Suprapubic skin (tissue), 4 donors: ENCODE data around the gene SRP9. TPM values are rescaled to one million over a fixed set of nuclear protein-coding genes. Genes with fewer than 3 reads are reported as not detected.
"Not testable (repeated sequence)": the region's sequence is repeated elsewhere in the genome, so short reads cannot be mapped to it uniquely, and the experiment has no call there.

Source experiments
- DNase-seq, 2 donors: peaks; one replicate each; pipeline ENCODE4 v3.0.0-alpha.2; 2019; ENCODE audit warnings: low spot score in 2 of 2
- H3K27ac ChIP-seq: fragments of 200-600 bp; sonication (generic); one replicate; pipeline ENCODE4 v1.5.1; 2019
- H3K27me3 ChIP-seq: fragments of 200-600 bp; sonication (generic); one replicate; pipeline ENCODE4 v1.5.1; 2019
- H3K36me3 ChIP-seq: fragments of 200-600 bp; sonication (generic); one replicate; pipeline ENCODE4 v1.5.1; 2019
- H3K4me1 ChIP-seq: fragments of 200-600 bp; sonication (generic); one replicate; pipeline ENCODE4 v1.5.1; 2019
- H3K4me3 ChIP-seq: fragments of 200-600 bp; sonication (generic); one replicate; pipeline ENCODE4 v1.5.1; 2019; ENCODE audit warnings: mild to moderate bottlenecking
- H3K9me3 ChIP-seq: fragments of 200-600 bp; sonication (generic); one replicate; pipeline ENCODE4 v1.5.1; 2019
- EP300 ChIP-seq: sonication (generic); formaldehyde crosslinking; IDR thresholded peaks from one replicate; pipeline ENCODE4 v1.6.1; 2017; ENCODE audit warnings: antibody characterized with exemption
- POLR2A ChIP-seq, 2 donors: fragments of 450-650 bp; IDR thresholded peaks; one replicate each; pipeline ENCODE4 v1.6.1; 2017; ENCODE audit warnings: antibody characterized with exemption in 2 of 2, mild to moderate bottlenecking in 2 of 2, moderate library complexity in 2 of 2
- POLR2AphosphoS5 ChIP-seq, 3 donors: sonication (generic); formaldehyde crosslinking; IDR thresholded peaks; one replicate each; pipeline ENCODE4 v1.6.1; 2017; ENCODE audit warnings: antibody characterized with exemption in 3 of 3
- WGBS: methylation state at CpG from one replicate; pipeline ENCODE4 v1.1.5; 2018; 5-methylcytosine and 5-hydroxymethylcytosine counted together
- total RNA-seq, 4 donors: library from RNA; depleted of rRNA; stranded (reverse); fragments of >200 nt; gene quantifications; one replicate each; pipeline ENCODE4 v1.1.0, GENCODE V29; 2016
- TF ChIP-seq, protein P1 (sequence below), 2 donors: fragments of 200-600 bp in 1 of 2; fragments of 450-650 bp in 1 of 2; sonication (generic) in 1 of 2; IDR thresholded peaks; one replicate each; pipeline ENCODE4 v1.5.1; 2016 to 2019; ENCODE audit warnings: antibody characterized with exemption in 2 of 2, mild to moderate bottlenecking in 1 of 2, moderate library complexity in 1 of 2

Gene SRP9
- total RNA-seq, 4 donors from 2014 or later: 139 to 162 (median 144) TPM

DNA sequence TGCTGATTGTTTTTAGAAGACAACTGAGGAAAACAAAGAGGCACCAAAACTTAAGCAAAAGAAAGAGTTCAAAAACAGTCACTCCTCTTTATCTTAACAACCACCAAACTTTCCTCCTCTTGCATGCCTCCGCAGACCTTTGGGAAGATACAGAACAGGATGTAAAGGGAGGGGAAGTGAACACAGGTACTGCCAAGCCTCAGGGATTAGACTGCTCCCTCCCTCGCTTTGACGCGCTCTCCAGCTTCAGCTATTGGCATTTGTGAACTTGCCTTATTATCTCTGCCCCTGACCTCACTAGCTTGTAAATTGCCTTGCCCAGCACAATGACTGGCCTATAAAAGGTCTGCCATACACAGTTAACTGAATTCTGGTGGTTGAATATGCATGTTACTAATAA lies 4.8 kb upstream of the SRP9 start:
- WGBS: 40% methylated on average over 4 of the region's 4 CpGs
- H3K4me1 ChIP-seq: peaks cover 52% of the 10 kb centered on the region
- H3K4me3 ChIP-seq: no peak overlapping the region

DNA sequence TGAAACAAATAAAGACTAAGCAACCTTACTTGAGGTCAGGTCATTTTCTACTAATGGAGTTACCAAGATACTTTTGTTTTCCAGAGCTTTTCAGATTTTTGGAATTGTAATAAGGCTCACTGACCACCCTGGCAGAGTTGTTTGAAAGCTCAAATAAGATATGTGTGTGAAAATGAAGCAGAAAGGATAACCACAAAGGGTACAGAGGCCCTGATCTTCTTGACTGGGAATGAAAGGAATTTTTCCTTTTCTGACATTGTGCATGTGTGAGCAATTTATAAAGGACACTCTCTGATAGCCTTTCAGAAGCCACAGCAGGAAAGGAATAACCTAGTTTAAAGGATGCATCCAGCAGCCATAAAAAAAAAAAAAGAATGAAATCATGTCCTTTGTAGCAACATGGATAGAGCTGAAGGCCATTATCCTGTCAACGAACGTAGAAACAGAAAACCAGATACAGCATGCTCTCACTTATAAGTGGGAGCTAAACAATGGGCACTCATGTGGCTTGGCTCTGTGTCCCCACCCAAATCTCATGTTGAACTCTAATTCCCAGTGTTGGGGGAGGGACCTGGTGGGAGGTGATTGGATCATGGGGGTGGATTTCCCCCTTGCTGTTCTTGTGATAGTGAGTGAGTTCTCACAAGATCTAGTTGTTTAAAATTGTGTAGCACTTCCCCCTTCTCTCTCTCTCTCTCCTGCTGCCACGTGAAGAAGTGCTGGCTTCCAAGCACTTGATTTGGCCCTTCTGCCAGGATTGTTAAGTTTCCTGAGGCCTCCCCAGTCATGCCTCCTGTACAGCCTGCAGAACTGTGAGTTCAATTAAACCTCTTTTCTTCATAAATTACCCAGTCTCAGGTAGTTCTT lies 3.1 kb upstream of the SRP9 start:
- Histone ChIP-seq H3K9me3 (no peaks in the 10 kb centered on the region), H3K4me3 (no peak overlapping the region), H3K4me1 (peaks cover 46% of the 10 kb centered on the region), H3K36me3 (no peaks in the 10 kb centered on the region), H3K27me3 (no peaks in the 10 kb centered on the region), H3K27ac (no peak overlapping the region)
- TF ChIP-seq POLR2A (IDR thresholded peaks at IDR 0.05): no peak
- no peak for TF ChIP-seq EP300
- TF ChIP-seq, protein P1, sequence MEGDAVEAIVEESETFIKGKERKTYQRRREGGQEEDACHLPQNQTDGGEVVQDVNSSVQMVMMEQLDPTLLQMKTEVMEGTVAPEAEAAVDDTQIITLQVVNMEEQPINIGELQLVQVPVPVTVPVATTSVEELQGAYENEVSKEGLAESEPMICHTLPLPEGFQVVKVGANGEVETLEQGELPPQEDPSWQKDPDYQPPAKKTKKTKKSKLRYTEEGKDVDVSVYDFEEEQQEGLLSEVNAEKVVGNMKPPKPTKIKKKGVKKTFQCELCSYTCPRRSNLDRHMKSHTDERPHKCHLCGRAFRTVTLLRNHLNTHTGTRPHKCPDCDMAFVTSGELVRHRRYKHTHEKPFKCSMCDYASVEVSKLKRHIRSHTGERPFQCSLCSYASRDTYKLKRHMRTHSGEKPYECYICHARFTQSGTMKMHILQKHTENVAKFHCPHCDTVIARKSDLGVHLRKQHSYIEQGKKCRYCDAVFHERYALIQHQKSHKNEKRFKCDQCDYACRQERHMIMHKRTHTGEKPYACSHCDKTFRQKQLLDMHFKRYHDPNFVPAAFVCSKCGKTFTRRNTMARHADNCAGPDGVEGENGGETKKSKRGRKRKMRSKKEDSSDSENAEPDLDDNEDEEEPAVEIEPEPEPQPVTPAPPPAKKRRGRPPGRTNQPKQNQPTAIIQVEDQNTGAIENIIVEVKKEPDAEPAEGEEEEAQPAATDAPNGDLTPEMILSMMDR (IDR thresholded peaks at IDR 0.05): no peak
- TF ChIP-seq POLR2AphosphoS5 (IDR thresholded peaks at IDR 0.05): no peak
- 61% methylated on average over 3 of the region's 3 CpGs for WGBS
- no peak for DNase-seq

More for the DNA sequence above, 4.8 kb upstream of the SRP9 start:
- Histone ChIP-seq H3K36me3 (no peaks in the 10 kb centered on the region), H3K27me3 (no peaks in the 10 kb centered on the region), H3K27ac (peak overlapping the region; percentile 71), H3K9me3 (no peaks in the 10 kb centered on the region)
- TF ChIP-seq POLR2A (IDR thresholded peaks at IDR 0.05) (no peak), EP300 (no peak), POLR2AphosphoS5 (IDR thresholded peaks at IDR 0.05) (no peak)
- TF ChIP-seq, protein P1 (IDR thresholded peaks at IDR 0.05): no peak
- peak in 1 of 2 donors; percentile 53 for DNase-seq

DNA sequence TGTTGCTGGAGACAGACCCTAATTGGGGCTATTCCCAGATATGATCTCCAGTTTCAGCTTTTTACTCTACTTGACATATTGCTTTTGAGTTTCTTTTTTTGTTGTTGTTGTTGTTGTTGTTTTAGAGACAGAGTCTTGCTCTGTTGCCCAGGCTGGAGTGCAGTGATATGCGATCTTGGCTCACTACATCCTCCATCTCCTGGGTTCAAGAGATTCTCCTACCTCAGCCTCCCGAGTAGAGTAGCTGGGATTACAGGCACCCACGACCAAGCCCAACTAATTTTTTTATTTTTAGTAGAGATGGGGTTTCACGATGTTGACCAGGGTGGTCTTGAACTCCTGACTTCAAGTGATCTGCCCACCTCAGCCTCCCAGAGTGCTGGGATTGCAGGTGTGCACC lies 1.3 kb upstream of the SRP9 start:
- Histone ChIP-seq H3K27me3 (no peaks in the 10 kb centered on the region), H3K27ac (no peak overlapping the region), H3K36me3 (no peaks in the 10 kb centered on the region), H3K4me3 (no peak overlapping the region), H3K9me3 (no peaks in the 10 kb centered on the region), H3K4me1 (peaks cover 55% of the 10 kb centered on the region)
- TF ChIP-seq POLR2AphosphoS5 (IDR thresholded peaks at IDR 0.05): no peak
- no peak for TF ChIP-seq EP300
- no peak for TF ChIP-seq POLR2A (IDR thresholded peaks at IDR 0.05)
- TF ChIP-seq, protein P1 (IDR thresholded peaks at IDR 0.05): no peak
- no peak for DNase-seq
- 93% methylated on average over 4 of the region's 4 CpGs for WGBS

GRCh38 chr1:225777058-225777582 lies 506 bp upstream of the SRP9 start:
- peak overlapping the region; percentile 99 for H3K27ac ChIP-seq
- H3K27me3 ChIP-seq: no peaks in the 10 kb centered on the region
- H3K36me3 ChIP-seq: no peaks in the 10 kb centered on the region
- H3K9me3 ChIP-seq: no peaks in the 10 kb centered on the region
- peaks cover 56% of the 10 kb centered on the region for H3K4me1 ChIP-seq
- WGBS: 13% methylated on average over 18 of the region's 18 CpGs
- DNase-seq: no peak
- no peak for TF ChIP-seq EP300
- no peak for TF ChIP-seq POLR2AphosphoS5 (IDR thresholded peaks at IDR 0.05)
- peak overlapping the region; percentile 79 for H3K4me3 ChIP-seq

DNA sequence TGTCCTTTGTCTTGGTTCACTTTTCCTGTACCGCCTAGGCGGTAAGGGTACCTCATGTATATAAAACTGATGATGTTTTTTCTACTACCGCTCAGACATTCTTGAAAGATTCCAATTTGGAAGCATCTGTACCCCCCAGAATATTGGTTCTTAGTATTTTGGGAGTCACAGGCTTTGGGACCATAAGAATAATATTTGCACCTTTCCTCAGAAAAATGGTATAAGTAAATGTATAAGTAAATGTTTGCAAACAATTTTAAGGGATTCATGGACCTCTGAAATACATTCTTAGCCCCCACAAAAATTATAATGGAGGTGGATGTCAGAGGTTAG lies 677 bp downstream of the SRP9 start:
- no peaks in the 10 kb centered on the region for H3K27me3 ChIP-seq
- DNase-seq: no peak
- peaks cover 54% of the 10 kb centered on the region for H3K4me1 ChIP-seq
- H3K36me3 ChIP-seq: no peaks in the 10 kb centered on the region
- TF ChIP-seq POLR2A (IDR thresholded peaks at IDR 0.05): no peak
- no peaks in the 10 kb centered on the region for H3K9me3 ChIP-seq
- H3K4me3 ChIP-seq: peak overlapping the region; percentile 79
- peak overlapping the region; percentile 99 for H3K27ac ChIP-seq
- 0% methylated on average over 3 of the region's 3 CpGs for WGBS

- not testable (repeated sequence) for H3K27me3 ChIP-seq, H3K9me3 ChIP-seq, DNase-seq, H3K36me3 ChIP-seq
- WGBS: 53% methylated on average over 13 of the region's 13 CpGs
- Histone ChIP-seq H3K27ac (peak overlapping the region; percentile 14), H3K4me3 (peak overlapping the region; percentile 79), H3K4me1 (peaks cover 58% of the 10 kb centered on the region)
These were observed 1.5 kb downstream of the SRP9 start for GRCh38 chr1:225779165-225779564.
